Measurements from ENCODE around the gene PAX5.

- no peak for TF ChIP-seq CTCF (conservative IDR thresholded peaks at IDR 0.05 in 1 of 2, IDR thresholded peaks at IDR 0.05 in 1 of 2; ENCODE audit: low read depth in 1 of 2, low read length in 2 of 2)
- no peak for TF ChIP-seq EZH2 (IDR thresholded peaks at IDR 0.05; ENCODE audit: low read length, missing control alignments)
These were observed 8.4 kb upstream of the PAX5 start for GRCh38 chr9:37042421-37042820.
